GM11168 (cell line): ENCODE measurements around the gene ROM1.
"Not testable (repeated sequence)": the region's sequence is repeated elsewhere in the genome, so short reads cannot be mapped to it uniquely, and the experiment has no call there.

ENCODE experiments used
- in situ Hi-C: fragments of 300-500 bp; cut with MboI; formaldehyde crosslinking; loops from one replicate; pipeline ENCODE4 v1.12.0; 2022; ENCODE audit warnings: low sequenced_read_pairs; ENCODE audit not compliant: unreplicated experiment

The ROM1 gene

GRCh38 chr11:62585356-62585755 is 27.7 kb upstream of the ROM1 start:
- in situ Hi-C loops: not testable (repeated sequence)

DNA sequence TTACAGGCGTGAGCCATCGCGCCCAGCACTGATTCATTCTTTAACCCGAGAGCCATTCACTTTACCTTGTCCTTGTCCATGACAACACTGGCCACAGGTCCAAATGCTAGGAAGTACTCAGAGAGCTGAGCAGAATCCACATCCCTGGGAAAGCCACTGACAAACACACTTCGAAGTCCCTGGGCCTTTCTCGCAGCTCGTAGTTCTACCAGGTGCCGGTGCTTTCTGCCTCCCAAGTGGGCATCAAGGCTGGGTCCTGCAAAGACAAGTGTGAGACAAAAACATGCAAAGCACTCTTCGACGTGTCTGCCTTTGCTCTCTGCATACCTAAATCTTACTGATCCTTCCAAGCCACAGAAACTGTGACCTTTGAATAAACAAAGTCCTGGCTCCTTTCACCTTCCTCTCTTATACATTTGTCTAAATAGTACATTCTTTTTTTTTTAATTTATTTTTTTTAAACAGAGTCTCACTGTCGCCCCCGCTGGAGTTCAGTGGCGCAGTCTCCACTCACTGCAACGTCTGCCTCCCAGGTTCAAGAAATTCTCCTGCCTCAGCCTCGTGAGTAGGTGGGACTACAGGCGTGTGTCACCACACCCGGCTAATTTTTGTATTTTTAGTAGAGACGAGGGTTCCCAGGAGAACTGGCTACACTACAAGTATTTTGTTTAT is 24.0 kb upstream of the ROM1 start:
- in situ Hi-C loops: no loop called here

- in situ Hi-C loops: no loop called here
These were observed 21.5 kb upstream of the ROM1 start, which contains the start of gene TUT1 for GRCh38 chr11:62591448-62592145. Gene TUT1, minus strand, starts transcription at chr11:62591523. Its CDS starts 38 bp downstream, at chr11:62591485.

GRCh38 chr11:62592146-62592815 is 20.8 kb upstream of the ROM1 start:
- in situ Hi-C loops: no loop called here

DNA sequence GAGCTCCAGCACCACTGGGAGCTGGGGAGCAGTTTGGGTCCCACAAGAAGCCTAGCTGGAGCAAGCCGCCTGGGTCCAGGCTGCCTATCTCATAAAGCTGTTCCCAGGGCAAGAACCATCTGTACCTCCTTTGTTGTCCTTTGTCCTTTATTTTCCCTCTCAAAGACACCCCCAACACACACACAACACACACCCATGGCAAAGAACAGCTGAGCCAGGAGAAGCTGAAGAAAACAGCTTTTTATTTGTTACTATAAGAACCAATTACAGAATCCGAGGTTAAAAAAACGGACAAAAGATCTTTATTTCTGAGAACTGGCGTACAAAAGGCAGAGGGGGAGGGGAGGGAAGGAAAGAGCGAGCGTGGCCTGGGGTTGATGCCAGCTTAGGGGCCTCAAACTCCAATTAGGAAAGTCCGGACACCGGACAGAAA is 20.1 kb upstream of the ROM1 start:
- in situ Hi-C loops: no loop called here

GRCh38 chr11:62593434-62594044 is 19.5 kb upstream of the ROM1 start:
- in situ Hi-C loops: no loop called here

DNA sequence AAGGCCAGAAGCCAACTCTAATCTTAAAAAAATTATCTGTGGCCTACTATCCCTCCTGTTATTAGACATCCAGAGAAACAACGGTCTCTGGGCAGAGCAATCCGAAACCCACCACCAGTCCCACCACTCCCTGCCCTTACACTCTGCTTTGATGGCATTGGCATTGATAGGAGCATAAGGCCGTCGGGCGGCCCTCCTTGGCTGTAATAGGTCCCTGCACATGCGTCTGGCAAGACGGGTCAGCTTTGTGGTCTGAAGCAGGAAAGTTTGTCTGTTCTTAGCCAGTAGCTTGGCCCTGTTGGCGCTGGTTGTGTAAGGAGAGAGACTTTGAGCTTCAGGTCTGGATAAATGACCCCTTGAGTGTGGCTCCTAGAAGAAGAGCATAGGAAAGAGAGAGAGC is 17.9 kb upstream of the ROM1 start:
- in situ Hi-C loops: no loop called here

DNA sequence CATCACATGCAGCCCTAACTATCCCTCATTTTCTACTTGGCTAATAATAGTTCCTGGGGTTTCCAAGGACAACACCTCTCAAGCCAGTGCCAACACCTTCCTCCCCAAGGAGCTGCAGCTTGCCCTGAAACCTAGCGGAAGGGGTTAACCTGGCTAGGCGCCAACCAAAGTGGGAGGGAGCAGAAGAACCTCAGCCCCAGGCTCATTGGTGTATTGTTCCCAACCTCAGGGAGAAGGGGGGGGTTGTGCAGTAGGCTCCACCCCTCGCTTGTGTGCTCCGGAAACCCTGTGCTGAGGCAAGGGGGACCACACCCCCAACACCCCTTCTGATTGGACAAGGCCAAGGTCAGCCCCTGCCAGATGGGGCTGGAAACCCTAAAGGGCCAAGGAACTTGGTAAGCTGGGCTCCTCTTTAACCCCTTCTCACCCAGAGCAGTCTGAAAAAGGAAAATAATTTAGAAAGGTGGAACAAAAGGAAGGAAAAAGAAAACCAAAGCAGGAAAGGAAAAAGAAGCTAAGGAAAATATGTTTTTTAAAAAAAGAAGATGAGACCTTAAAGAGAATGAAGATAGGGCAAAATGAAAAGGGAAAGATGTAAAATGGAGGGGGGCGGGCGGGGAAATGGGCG is 13.9 kb upstream of the ROM1 start:
- in situ Hi-C loops: no loop called here

DNA sequence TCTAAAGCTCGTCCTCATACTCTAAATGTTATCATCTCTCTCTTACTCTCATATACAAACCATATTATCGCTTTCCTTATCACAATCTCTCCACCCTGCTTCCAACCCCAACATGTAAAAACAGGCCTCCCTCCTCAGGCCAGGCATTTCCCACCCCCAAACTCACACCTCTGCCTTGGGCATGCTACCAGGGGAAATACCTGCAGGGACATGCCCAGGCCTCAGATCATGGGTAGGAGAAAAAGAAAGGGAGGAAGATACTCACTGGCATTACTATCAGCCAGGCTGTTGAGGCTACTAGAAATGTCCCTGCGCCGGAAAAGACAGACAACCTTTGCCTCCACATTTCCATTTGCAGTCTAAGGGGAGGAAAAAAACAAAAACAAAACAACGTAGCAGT is 13.2 kb upstream of the ROM1 start:
- in situ Hi-C loops: no loop called here

GRCh38 chr11:62600367-62601121 is 12.5 kb upstream of the ROM1 start:
- in situ Hi-C loops: no loop called here

DNA sequence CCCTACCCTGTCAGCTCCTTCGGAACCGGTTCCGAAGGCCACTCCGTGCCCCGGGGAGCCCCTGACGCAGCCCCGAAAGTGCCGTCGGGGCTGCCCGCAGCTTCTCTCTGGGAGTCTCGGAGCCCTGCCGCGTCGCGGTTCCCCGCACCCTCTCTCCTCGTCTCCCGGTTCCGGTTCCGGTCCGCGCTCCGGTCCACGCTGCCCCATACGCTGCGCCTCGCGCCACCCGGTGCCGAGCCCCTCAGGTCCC is 12.0 kb upstream of the ROM1 start:
- in situ Hi-C loops: no loop called here

DNA sequence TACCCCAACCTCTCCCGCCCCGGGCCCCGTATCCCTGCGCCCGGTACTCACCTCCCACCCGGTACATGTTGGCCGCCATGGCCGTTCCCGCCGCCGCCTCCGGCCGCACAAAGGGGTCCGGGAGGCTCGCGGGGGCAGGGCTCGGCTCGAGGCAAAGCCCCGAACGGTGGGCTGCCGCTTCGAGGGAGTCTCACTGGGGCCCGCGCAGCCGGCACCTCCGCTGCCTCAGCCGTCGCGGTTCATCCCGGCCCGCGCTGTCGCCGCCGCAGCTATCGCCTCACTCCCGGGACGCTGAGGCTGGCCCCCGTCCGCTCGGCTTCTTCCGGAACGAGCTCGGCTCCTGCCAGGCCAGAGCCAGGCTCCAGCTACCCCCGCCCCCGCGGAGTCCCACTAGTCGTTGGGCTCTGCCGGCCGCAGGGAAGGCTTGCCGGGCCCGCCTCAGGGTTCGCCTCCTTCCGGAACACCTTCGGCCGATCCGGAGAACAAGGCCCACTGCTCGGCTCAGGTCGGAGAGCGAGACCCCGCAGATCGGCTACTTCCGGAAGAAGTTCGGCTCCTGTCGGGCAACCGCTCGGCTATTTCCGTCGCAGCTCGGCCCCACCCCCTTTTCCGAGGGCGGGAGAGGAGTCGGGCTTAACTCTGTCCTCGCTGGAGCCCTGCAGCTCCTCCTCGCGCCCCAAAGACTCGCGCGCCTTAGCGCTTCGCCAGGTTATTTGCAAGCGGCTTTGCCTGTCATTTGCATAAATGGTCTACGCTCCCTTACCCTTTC is 11.5 kb upstream of the ROM1 start, which contains the start of gene MTA2:
Gene MTA2 (minus strand): TSS at position 494 of the 769 bp plus-strand sequence. CDS start 415 bp downstream, at position 79.
- in situ Hi-C loops: no loop called here

DNA sequence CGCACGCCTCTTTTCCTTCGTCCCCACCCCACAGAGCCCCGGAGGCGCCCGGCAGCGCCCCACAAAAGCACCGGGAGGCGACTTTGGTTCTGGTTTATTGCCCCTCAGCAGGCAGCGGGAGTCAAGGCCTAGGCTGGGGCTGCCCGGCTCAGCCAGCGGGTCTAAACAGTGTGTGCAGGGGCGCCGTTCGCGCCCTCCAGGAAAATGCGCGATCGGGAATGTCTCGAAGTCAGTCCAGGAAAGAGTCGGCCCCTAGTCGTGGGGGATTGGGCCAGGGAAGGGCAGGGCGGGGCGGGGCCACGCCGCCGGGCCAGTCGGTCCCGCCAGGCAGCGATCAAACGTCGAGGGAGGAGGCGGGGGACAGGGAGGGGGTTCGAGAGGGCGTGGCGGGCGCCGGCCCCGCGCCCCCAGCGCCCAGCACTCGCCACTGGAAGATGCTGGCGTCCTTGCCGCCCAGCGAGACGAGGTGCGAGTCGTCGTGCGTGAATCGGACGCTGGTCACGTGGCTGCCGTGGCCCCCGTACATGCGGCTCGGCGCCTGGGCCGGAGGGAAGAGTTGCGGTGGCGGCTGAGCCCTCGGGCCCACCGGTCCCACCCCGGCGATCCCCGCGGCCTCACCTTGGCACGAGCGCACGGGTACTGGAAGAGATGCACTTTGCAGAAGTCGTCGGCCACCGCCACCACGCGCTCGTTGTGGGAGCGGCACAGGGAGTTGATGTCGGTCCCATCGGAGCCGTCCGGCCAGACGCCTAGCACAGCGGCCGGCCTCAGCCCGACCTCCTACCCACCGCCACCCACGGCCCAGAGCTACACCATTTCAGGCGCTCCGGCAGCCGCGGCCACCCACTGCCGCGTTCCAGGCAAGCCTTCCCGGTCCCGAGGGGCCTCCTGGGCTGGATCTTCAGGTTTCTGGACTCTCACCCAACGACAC is 10.7 kb upstream of the ROM1 start:
- in situ Hi-C loops: no loop called here

DNA sequence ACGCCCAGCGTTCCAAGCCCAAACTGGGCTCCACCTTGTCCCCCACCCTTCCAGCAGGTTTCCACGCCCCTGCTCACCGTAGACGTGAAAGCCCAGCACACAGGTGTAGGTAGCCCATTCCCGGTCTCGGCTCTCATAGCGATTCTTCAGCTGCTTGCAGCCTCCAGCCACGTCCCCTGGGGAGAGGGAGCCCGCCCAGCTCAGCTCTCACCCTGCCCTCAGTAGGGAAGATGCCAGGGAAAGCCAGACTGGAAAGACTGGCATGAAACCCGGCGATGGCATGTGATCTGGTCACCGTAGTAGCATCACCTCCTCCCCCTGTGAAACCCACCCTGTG is 10.0 kb upstream of the ROM1 start:
- in situ Hi-C loops: no loop called here

- in situ Hi-C loops: no loop called here
These were observed 9.2 kb upstream of the ROM1 start for GRCh38 chr11:62603776-62604299.

- in situ Hi-C loops: no loop called here
These were observed 8.5 kb upstream of the ROM1 start for GRCh38 chr11:62604460-62605120.

DNA sequence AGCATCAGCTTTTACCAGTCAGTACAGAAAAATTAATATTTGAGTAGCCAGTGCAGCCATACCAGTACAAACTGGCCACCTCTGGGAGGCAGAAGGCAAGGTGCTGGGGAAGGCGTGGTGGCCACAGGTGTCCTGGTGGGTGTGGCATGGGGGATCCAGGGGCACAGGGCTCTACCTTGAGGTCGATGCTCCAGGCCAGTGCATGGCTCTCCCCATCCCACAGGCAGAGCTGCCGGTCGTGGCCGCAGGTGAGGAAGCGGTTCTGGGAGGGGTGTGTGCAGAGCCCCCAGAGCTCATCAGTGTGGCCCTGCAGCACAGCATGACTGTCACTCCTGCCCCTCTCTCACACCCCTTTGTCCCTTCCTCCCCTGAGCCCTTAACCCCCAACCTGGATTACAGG is 7.6 kb upstream of the ROM1 start:
- in situ Hi-C loops: no loop called here

- in situ Hi-C loops: no loop called here
These were observed 7.2 kb upstream of the ROM1 start for GRCh38 chr11:62605902-62606301.
